Parietal lobe (tissue), 1 donor: ENCODE data around the gene MRPS30. TPM values are rescaled to one million over a fixed set of nuclear protein-coding genes. Genes with fewer than 3 reads are reported as not detected.

Experiments used
- total RNA-seq: library from RNA; depleted of rRNA; stranded (reverse); fragments of >200 nt; gene quantifications from one replicate; pipeline ENCODE4 v1.2.3, GENCODE V29; 2014

The MRPS30 gene
- total RNA-seq: 189 TPM

GRCh38 chr5:44808435-44809214 is at the start of gene MRPS30:
Gene MRPS30 (plus strand): TSS chr5:44808947. CDS start chr5:44808963, 16 bp downstream.

